Endothelial cell of umbilical vein (primary cell): Measurements from ENCODE around the gene FZR1. TPM values are rescaled to one million over a fixed set of nuclear protein-coding genes. Genes with fewer than 3 reads are reported as not detected.

Experiments
- BruUV-seq: library from RNA; stranded (reverse); fragments of 400-500 nt; replicated peaks from 2 replicates; lab custom pipeline; 2021; lab: Mats Ljungman, UMichigan
- CTCF ChIA-PET: fragments of 300-600, 350-600 bp; sonication (Branson Sonifier 250); formaldehyde crosslinking; loops from one replicate; lab custom pipeline; 2021; ENCODE audit warnings: antibody characterized with exemption, inconsistent platforms; lab: Charles Lee
- POLR2A ChIA-PET: fragments of 300-600, 350-600 bp; sonication (Branson Sonifier 250); formaldehyde crosslinking; loops from one replicate; lab custom pipeline; 2021; ENCODE audit warnings: antibody characterized with exemption, inconsistent platforms; lab: Charles Lee
- DNase-seq: peaks from one replicate; pipeline ENCODE4 v3.0.0-alpha.2; 2011; ENCODE audit warnings: low read depth, low spot score
- FAIRE-seq: peaks from 2 replicates; lab custom pipeline; 2011; peaks lifted over from hg19 to GRCh38; lab: Jason Lieb, UNC
- H2AFZ ChIP-seq: 2 replicates; pipeline ENCODE4 v1.6.0; 2012; ENCODE audit warnings: low read depth, low read length, control low read depth, inconsistent platforms
- H3K27ac ChIP-seq: 2 replicates; pipeline ENCODE4 v1.5.1; 2011; ENCODE audit warnings: low read depth, mild to moderate bottlenecking, control low read depth, low read length, moderate library complexity; ENCODE audit not compliant: insufficient read depth
- H3K27me3 ChIP-seq, 2 experiments: 2 replicates each; pipeline versions ENCODE4 v1.6.0 to v1.6.1; 2011; ENCODE audit warnings: low read length in 2 of 2, mixed read lengths in 1 of 2; ENCODE audit not compliant: control insufficient read depth in 2 of 2, insufficient read depth in 2 of 2
- H3K36me3 ChIP-seq, 2 experiments: 2 replicates in 1 of 2; 3 replicates in 1 of 2; pipeline ENCODE4 v1.5.1; 2011; ENCODE audit warnings: low read length in 2 of 2, mild to moderate bottlenecking in 1 of 2, moderate library complexity in 1 of 2; ENCODE audit not compliant: control insufficient read depth in 2 of 2, insufficient read depth in 2 of 2; ENCODE audit errors: extremely low read depth in 1 of 2
- H3K4me1 ChIP-seq: 3 replicates; pipeline ENCODE4 v1.5.1; 2011; ENCODE audit warnings: mild to moderate bottlenecking, low read length; ENCODE audit not compliant: control insufficient read depth, insufficient read depth; ENCODE audit errors: extremely low read depth
- H3K4me2 ChIP-seq: 2 replicates; pipeline ENCODE4 v1.6.1; 2011; ENCODE audit warnings: low read length, control low read depth, mixed read lengths; ENCODE audit not compliant: insufficient read depth
- H3K4me3 ChIP-seq, 3 experiments: fragments of 200-600 bp in 1 of 3; sonication (generic), shearing (Covaris generic) in 1 of 3; replicated peaks in 1 of 3; 2 replicates each; pipeline ENCODE4 v1.5.1; 2011 to 2016; ENCODE audit warnings: control low read depth in 3 of 3, low read length in 3 of 3, mild to moderate bottlenecking in 2 of 3, inconsistent platforms in 1 of 3, low read depth in 1 of 3, moderate library complexity in 1 of 3; ENCODE audit not compliant: insufficient read depth in 1 of 3
- H3K79me2 ChIP-seq: 2 replicates; pipeline ENCODE4 v1.6.0; 2012; ENCODE audit warnings: low read length, inconsistent platforms; ENCODE audit not compliant: control insufficient read depth, insufficient read depth
- H3K9ac ChIP-seq: replicated peaks from 2 replicates; pipeline ENCODE3; 2011; ENCODE audit warnings: low read length, control low read depth; ENCODE audit not compliant: insufficient read depth; ENCODE audit errors: extremely low read depth
- H3K9me1 ChIP-seq: replicated peaks from 3 replicates; pipeline ENCODE4 v1.6.0; 2011; ENCODE audit warnings: mild to moderate bottlenecking, low read length; ENCODE audit not compliant: control insufficient read depth, insufficient read depth; ENCODE audit errors: extremely low read depth
- H3K9me3 ChIP-seq: replicated peaks from 2 replicates; pipeline ENCODE4 v1.5.1; 2012; ENCODE audit warnings: low read length, inconsistent platforms; ENCODE audit not compliant: control insufficient read depth, insufficient read depth
- H4K20me1 ChIP-seq: replicated peaks from 2 replicates; pipeline ENCODE3; 2011; ENCODE audit warnings: mild to moderate bottlenecking, low read length; ENCODE audit not compliant: control insufficient read depth, insufficient read depth; ENCODE audit errors: extremely low read depth
- CTCF ChIP-seq, 2 donors: IDR thresholded peaks; 1 replicate in 1 of 2; 2 replicates in 1 of 2; pipeline ENCODE4 v1.5.1; 2011; ENCODE audit warnings: low read length in 2 of 2, mild to moderate bottlenecking in 2 of 2, moderate library complexity in 2 of 2, control low read depth in 1 of 2, inconsistent platforms in 1 of 2, low read depth in 1 of 2; ENCODE audit not compliant: insufficient read depth in 1 of 2; ENCODE audit errors: extremely low read depth in 1 of 2
- EZH2 ChIP-seq: IDR thresholded peaks from 2 replicates; pipeline ENCODE4 v1.6.1; 2012; ENCODE audit warnings: borderline replicate concordance, low read depth, mild to moderate bottlenecking, moderate library complexity, low read length, inconsistent platforms; ENCODE audit not compliant: severe bottlenecking
- GATA2 ChIP-seq: IDR thresholded peaks from 2 replicates; pipeline ENCODE4 v1.7.0; 2011; ENCODE audit warnings: low read depth, mild to moderate bottlenecking, moderate library complexity, mixed read lengths, low read length; ENCODE audit not compliant: insufficient read length, insufficient read depth
- JUN ChIP-seq: IDR thresholded peaks from 2 replicates; pipeline ENCODE4 v1.6.1; 2011; ENCODE audit warnings: borderline replicate concordance, low read depth; ENCODE audit not compliant: insufficient read length, insufficient read depth
- MAX ChIP-seq: IDR thresholded peaks from 2 replicates; pipeline ENCODE4 v1.6.1; 2011; ENCODE audit not compliant: insufficient read depth, insufficient read length
- POLR2AphosphoS5 ChIP-seq: IDR thresholded peaks from 2 replicates; pipeline ENCODE4 v1.6.1; 2012; ENCODE audit warnings: low read depth, mild to moderate bottlenecking, control low read depth, low read length, moderate library complexity; ENCODE audit not compliant: insufficient read depth
- dilution Hi-C: fragments of 300-500 bp; cut with MboI; formaldehyde crosslinking; loops from one replicate; pipeline ENCODE4 v1.15.0; 2019; ENCODE audit warnings: low sequenced_read_pairs; ENCODE audit not compliant: extremely low pct_ligation_motif_present
- intact Hi-C: fragments of 100-400 bp; cut with micrococcal nuclease; formaldehyde crosslinking; loops from one replicate; pipeline ENCODE4 v1.10.0; 2022
- polyA plus RNA-seq, 4 experiments: library from polyadenylated mRNA; depleted of rRNA in 3 of 4; stranded (reverse) in 3 of 4; unstranded in 1 of 4; fragments of >200 nt; gene quantifications; 2 replicates each; pipeline versions ENCODE4 v1.2.1 to v1.2.3, GENCODE V29; 2011 to 2012; ENCODE audit warnings: missing spikeins in 1 of 4
- total RNA-seq: library from RNA; stranded (reverse); gene quantifications from 2 replicates; pipeline ENCODE4 v1.2.3, GENCODE V29; 2021

FZR1 gene
- total and polyA plus RNA-seq, 2 donors (not counting 3 experiments of a cell fraction or from before 2014, with no cell fraction given) = 35.9 to 60.4 TPM

GRCh38 chr19:3545669-3546034 lies 39.5 kb downstream of the FZR1 start:
- Histone ChIP-seq H3K4me3 (no peak overlapping the region), H3K4me2 (no peak overlapping the region), H3K9me3 (no peaks in the 10 kb centered on the region), H3K27me3 (no peaks in the 10 kb centered on the region), H3K9me1 (no peaks in the 10 kb centered on the region), H2AFZ (no peak overlapping the region), H3K4me1 (no peaks in the 10 kb centered on the region), H3K9ac (no peak overlapping the region), H3K36me3 (peaks cover 2 to 10% of the 10 kb centered on the region in 2 experiments), H4K20me1 (no peaks in the 10 kb centered on the region), H3K27ac (no peak overlapping the region), H3K79me2 (no peaks in the 10 kb centered on the region)
- no peak for TF ChIP-seq MAX
- FAIRE-seq = no peak
- no peak for DNase-seq
- POLR2A ChIA-PET = interaction anchor here (1.4 kb wide), 1 partner anchor 9 kb away, joined by 5 read pairs; no protein-coding TSS in a partner anchor
- intact Hi-C loops (loop anchor here (1.0 kb wide), 3 partner anchors 73 to 161 kb away; partner anchors contain the start of gene PIP5K1C), dilution Hi-C loops (no loop called here)
- CTCF ChIA-PET = interaction anchor here (0.9 to 2.8 kb wide), 25 partner anchors 9 to 240 kb away, joined by 3 to 34 read pairs (median 4); partner anchors contain the start of genes GIPC3, MFSD12 and TJP3
- BruUV-seq = no TSS peak

- TF ChIP-seq JUN (no peak), POLR2AphosphoS5 (no peak), CTCF (IDR thresholded peaks at IDR 0.05; ENCODE audit: extremely low read depth in 1 of 2, insufficient read depth in 1 of 2, low read depth in 1 of 2, low read length in 2 of 2) (no peak), GATA2 (no peak), EZH2 (no peak), MAX (no peak)
These were observed 40.0 kb downstream of the FZR1 start for GRCh38 chr19:3546119-3546518.

More at GRCh38 chr19:3546119-3546518, 40.0 kb downstream of the FZR1 start:
- Histone ChIP-seq H3K79me2 (no peaks in the 10 kb centered on the region), H3K4me2 (no peak overlapping the region), H3K27ac (no peak overlapping the region), H3K4me3 (no peak overlapping the region), H3K4me1 (no peaks in the 10 kb centered on the region), H2AFZ (no peak overlapping the region), H3K9ac (no peak overlapping the region), H3K27me3 (no peaks in the 10 kb centered on the region), H3K36me3 (peaks cover 2 to 10% of the 10 kb centered on the region in 2 experiments), H3K9me1 (no peaks in the 10 kb centered on the region), H4K20me1 (no peaks in the 10 kb centered on the region), H3K9me3 (no peaks in the 10 kb centered on the region)
- DNase-seq = no peak
- dilution Hi-C loops (no loop called here), intact Hi-C loops (no loop called here)
- CTCF ChIA-PET = interaction anchor here (0.7 to 2.8 kb wide), 9 partner anchors 9 to 161 kb away, joined by 3 to 23 read pairs (median 4); partner anchors contain the start of genes GIPC3 and TJP3
- POLR2A ChIA-PET = interaction anchor here (1.4 kb wide), 1 partner anchor 9 kb away, joined by 5 read pairs; no protein-coding TSS in a partner anchor
- BruUV-seq = no TSS peak
- no peak for FAIRE-seq
